GM20000 (cell line): ENCODE results near the gene NHERF2.
A peak's percentile ranks its signal among the peaks of the same experiment; 100 is the strongest.
"Not testable (repeated sequence)": the region's sequence is repeated elsewhere in the genome, so short reads cannot be mapped to it uniquely, and the experiment has no call there.

Experiments
- DNase-seq: peaks from one replicate; pipeline ENCODE4 v3.0.0; 2012; ENCODE audit warnings: low spot score
- TF ChIP-seq, protein P1 (sequence below): IDR thresholded peaks from 2 replicates; pipeline ENCODE4 v1.5.1; 2012; ENCODE audit warnings: mild to moderate bottlenecking, control low read depth; ENCODE audit errors: extremely low read depth, missing control alignments

NHERF2 gene

DNA sequence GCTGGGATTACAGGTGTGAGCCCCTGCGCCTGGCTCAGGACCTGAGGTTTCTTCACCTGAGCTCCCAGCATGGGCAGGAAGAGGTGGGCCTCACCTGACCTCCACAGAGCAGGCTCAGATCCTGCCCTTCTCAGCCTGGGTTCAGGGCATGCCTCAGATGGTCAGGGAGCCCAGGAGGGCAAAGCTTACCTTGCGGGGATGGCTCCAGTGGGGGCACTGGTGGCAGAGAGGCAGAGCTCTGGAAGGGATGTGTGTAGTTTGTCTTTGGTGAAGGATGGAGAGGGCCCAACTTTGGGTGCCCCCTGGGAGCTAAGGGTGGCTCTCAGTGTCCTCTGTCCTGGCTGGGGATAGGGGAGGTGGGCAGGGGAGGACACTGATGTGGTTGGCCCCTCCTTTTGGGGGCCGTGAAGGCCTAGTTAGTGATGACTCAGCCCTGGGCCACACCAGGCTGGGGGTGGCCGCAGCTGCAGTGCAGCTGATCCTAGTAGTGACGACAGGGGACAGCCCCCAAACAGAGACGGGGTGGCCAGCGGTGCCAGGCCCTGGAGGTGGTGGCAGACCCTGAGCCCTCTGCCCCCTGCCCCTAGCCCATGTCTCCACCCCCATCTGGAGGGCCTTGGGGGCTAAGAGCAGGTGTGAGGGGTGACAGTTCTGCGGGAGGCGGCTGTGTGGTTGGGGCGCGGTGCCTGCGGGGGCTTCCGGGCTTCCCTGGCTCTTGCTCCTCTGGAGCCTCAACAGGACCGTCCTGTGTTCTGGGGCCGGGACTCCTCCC is 5.8 kb downstream of the NHERF2 start:
- TF ChIP-seq, protein P1, sequence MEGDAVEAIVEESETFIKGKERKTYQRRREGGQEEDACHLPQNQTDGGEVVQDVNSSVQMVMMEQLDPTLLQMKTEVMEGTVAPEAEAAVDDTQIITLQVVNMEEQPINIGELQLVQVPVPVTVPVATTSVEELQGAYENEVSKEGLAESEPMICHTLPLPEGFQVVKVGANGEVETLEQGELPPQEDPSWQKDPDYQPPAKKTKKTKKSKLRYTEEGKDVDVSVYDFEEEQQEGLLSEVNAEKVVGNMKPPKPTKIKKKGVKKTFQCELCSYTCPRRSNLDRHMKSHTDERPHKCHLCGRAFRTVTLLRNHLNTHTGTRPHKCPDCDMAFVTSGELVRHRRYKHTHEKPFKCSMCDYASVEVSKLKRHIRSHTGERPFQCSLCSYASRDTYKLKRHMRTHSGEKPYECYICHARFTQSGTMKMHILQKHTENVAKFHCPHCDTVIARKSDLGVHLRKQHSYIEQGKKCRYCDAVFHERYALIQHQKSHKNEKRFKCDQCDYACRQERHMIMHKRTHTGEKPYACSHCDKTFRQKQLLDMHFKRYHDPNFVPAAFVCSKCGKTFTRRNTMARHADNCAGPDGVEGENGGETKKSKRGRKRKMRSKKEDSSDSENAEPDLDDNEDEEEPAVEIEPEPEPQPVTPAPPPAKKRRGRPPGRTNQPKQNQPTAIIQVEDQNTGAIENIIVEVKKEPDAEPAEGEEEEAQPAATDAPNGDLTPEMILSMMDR, result no peak

DNA sequence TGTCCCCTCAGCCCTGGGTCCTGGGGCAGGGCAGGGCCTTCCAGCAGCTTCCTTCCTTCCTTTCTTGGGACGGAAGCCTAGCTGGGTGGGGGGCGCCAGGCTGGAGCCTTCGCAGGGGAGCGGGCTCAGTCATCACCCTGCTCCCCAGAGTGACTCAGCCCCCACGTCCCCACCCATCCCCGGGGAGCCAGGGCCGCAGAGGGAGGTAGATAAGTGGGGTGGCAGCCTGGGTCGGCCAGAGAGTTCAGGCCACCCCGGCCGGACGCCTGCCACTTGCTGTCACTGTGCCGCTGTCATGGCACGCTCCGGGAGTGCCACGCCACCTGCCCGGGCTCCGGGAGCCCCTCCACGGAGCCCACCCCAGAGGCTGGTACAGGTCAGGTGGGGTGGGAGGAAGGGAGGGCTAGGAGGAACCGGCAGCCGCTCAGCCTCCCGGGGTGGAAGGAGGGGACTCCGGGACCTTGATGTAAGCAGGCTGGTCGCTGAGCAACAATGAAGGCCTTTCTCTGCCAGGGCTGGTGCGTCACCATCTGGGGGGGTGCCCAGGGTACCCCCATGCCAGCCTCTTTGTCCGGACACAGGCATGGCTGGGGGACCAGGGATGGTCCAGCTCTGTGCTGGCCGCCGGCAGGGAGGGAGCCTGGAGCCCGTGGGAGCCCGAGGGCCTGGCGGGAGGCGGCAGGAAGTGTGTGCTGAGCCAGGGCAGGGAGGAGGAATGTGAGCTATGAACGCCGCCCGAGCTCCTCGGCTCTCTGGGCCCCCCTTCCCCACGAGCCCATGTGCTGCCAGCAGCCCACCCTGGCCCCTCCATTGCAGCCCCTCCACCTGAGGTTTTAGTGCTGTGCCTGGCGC is 6.6 kb downstream of the NHERF2 start:
- no peak for DNase-seq
- TF ChIP-seq, protein P1, result no peak

More for the DNA sequence above, 5.8 kb downstream of the NHERF2 start:
- DNase-seq, result peak; percentile 62

DNA sequence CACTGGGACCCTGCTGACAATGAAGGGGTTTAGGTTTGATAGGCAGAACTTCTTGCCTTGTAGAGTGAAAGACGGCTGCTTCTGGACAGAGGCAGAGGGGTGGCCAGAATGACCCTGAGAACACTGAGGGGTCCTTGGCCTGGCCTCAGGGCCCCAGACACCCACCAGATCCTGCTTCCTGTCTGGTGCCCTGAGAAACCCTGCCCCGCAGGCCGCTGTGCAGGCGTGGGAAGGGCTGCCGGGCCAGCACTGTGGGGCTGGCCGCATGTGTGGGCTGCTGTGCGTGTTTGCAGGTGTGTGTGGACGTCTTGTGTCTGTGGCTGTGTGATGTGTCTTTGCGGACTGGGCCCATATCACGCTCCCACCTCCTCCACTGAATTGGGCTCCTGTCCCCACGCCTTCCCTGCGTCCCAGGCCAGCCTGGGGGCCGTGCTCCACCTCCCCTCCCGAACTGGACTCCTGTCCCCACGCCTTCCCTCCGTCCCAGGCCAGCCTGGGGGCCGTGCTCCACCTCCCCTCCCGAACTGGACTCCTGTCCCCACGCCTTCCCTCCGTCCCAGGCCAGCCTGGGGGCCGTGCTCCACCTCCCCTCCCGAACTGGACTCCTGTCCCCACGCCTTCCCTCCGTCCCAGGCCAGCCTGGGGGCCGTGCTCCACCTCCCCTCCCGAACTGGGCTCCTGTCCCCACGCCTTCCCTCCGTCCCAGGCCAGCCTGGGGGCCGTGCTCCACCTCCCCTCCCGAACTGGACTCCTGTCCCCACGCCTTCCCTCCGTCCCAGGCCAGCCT is 7.4 kb downstream of the NHERF2 start:
- not testable (repeated sequence) for DNase-seq

DNA sequence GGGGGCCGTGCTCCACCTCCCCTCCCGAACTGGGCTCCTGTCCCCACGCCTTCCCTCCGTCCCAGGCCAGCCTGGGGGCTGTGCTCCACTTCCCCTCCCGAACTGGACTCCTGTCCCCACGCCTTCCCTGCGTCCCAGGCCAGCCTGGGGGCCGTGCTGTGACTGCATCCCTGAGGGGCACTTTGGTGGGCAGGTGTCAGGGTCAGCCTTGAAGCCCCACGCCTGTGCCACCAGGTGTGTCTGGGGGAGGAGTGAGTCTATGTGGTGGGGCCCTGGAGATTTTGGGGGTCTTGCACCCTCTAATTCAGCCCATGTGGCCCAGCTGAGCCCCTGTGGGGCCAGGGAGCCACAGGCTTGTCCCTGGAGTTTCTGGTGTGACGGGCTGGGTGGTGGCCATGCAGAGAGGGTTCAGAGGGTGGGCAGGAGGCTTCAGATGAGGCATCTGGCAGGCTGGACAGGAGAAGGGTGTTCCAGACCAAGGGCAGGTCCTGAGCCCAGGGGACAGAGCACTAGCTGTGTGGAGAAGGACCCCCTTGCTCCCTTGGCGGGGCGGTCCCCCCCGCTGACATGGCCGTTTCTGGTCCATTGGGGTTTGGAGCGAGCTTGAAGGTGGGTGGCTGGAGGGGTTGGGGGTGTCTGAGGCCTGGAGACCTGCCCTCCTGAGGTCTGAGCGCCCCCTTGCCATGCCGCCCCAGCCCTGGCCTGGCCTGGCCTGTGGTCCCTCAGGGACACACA is 8.2 kb downstream of the NHERF2 start:
- no peak for DNase-seq
- TF ChIP-seq, protein P1, result no peak

DNA sequence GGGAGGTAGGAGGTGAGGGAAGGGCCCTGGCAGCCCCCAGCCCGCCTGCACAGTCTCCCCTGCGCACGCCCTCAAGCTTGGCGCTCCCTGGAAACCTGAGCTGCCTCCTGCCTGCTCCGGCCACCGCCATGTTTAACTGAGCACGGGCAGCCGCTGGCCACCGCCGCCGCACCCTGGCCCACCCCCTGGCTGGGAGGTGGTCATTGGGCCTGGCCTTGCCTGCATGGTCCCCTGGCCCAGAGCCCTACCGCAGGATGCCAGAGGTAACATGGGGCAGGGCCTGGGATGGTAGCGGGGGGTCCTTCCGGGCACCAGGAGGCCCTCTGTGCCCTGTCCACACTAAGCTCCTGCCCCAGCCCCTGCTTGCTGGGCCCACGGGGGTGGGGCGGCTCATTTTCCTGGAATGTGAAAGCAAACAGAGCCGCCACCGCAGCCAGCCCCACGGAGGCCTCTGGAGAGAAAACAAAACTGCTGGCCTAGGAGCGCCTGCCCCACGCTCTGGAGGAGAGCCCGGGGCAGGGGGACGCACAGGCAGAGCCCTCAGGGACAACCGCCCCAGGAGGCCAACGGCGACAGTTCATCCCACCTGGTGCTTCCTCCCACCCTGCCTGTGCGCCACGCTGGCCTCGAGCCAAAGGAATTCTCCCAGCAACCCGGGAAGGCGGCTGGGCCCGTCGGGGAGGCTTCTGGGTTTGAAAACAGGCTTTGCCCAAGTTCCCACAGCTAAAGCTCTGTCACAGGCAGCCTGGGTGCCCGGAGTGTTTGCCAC is 8.9 kb downstream of the NHERF2 start:
- no peak for DNase-seq
- TF ChIP-seq, protein P1, result no peak

DNA sequence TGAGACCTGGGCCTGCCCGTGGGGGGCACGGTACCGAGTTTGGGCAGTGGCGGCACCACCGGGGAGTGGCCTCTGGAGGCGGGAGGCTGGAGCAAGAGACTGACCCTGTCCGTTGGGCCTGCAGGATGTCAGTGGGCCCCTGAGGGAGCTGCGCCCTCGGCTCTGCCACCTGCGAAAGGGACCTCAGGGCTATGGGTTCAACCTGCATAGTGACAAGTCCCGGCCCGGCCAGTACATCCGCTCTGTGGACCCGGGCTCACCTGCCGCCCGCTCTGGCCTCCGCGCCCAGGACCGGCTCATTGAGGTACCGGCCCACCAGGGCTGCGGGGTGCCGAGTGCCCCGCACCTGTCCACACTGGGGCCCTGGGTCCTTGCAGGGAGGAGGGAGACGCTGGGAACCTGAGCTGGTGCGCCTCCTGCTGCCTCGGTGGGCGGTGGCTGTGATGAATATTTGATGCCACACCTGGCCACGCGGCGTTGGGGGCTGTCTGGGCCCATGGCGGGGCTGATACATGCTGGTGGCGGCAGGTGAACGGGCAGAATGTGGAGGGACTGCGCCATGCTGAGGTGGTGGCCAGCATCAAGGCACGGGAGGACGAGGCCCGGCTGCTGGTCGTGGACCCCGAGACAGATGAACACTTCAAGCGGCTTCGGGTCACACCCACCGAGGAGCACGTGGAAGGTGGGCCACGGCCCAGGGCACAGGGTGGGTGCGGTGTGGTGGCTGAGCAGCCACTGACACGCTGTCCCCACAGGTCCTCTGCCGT is 9.7 kb downstream of the NHERF2 start:
- TF ChIP-seq, protein P1, result no peak

More for the DNA sequence above, 9.7 kb downstream of the NHERF2 start:
- DNase-seq, result no peak
